Sigmoid colon (tissue), 4 donors: Measurements from ENCODE around the gene HDGFL2.

Source experiments
- CTCF ChIP-seq, 4 experiments: fragments of 450-650 bp in 3 of 4; fragments of 200-600 bp in 1 of 4; IDR thresholded peaks; one replicate each; pipeline ENCODE4 v1.5.1; 2016 to 2019; ENCODE audit warnings: antibody characterized with exemption in 4 of 4, mild to moderate bottlenecking in 3 of 4, moderate library complexity in 2 of 4
- EP300 ChIP-seq, 4 donors: sonication (generic); formaldehyde crosslinking; IDR thresholded peaks; one replicate each; pipeline ENCODE4 v1.6.1; 2017; ENCODE audit warnings: antibody characterized with exemption in 4 of 4
- POLR2A ChIP-seq, 2 donors: fragments of 450-650 bp; IDR thresholded peaks; one replicate each; pipeline ENCODE4 v1.6.1; 2016; ENCODE audit warnings: antibody characterized with exemption in 2 of 2, mild to moderate bottlenecking in 2 of 2, moderate library complexity in 2 of 2
- POLR2AphosphoS5 ChIP-seq, 4 donors: sonication (generic); formaldehyde crosslinking; IDR thresholded peaks; one replicate each; pipeline ENCODE4 v1.6.1; 2017; ENCODE audit warnings: antibody characterized with exemption in 4 of 4

DNA sequence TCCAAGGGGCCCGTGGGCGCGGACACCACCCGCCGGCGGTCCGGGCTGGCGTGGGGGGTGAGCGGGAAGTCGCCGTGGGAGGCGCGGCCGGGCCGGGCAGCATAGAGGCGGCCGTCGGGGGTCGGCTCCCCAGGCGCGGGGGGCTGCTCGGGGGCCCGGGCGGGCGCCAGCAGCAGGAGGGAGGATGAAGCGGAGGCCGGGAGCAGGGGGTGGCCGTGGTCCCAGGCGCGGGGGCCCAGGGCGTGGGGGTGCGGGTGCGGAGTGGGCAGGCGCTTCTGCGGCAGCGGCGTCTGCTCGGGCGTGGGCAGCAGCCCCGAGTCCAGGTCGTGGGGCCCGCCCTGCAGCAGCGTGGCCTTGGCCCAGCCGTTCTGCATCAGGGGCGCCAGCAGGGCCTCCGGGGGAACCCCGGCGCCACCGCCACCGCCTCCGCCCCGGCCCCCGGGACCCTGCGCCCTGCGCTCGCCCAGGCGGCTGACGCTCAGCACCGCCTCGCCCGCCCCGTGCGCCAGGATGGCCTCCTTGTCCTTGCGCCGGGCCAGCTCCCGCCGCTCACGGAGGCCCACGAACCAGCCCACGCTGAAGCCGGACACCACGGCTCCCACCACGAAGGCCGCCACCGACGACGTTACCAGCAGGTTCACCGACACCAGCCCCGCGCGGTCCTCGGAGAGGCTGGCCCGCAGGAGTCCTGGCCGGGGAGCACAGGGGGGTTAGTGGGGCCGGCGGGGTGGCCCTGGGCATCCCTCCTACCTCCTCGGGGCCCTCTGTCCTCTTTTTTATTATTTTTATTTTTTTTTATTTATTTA, 71.9 kb downstream of the HDGFL2 start:
- TF ChIP-seq CTCF (IDR thresholded peaks at IDR 0.05), result no peak
- TF ChIP-seq POLR2AphosphoS5 (IDR thresholded peaks at IDR 0.05), result no peak
- TF ChIP-seq POLR2A (IDR thresholded peaks at IDR 0.05), result no peak
- TF ChIP-seq EP300 (IDR thresholded peaks at IDR 0.05), result no peak
